Measurements from ENCODE around the gene ARPC5L. TPM values are rescaled to one million over a fixed set of nuclear protein-coding genes. Genes with fewer than 3 reads are reported as not detected.
"Not testable (repeated sequence)": the region's sequence is repeated elsewhere in the genome, so short reads cannot be mapped to it uniquely, and the experiment has no call there.

Gene ARPC5L
- total RNA-seq, 1 donor from 2014 or later: 22.5 TPM

DNA sequence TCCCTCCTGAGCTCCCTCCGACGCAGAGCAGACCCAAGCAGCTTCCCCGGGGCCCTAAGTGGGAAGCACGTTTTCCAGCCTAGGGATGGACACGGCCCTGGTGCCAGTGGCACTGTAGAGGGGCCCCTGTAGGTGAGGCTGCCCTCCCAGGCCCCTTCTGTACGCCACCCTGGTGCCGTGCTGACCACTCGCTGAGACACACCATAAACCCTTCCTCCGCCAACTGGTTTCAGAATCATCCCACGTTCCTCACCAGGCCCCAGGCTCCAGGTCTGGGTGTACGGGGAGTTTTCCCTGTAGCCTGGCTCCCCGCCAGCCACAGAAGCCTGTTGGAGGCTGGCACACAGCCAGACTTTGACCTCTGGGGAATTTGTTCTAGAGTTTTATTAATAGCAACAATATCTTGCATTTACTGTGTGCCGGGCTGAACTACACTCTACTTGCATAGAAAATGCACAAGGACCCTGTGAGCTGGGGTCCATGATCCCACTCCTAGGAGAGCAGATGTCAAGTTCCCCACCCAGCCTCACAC, 26.8 kb upstream of the ARPC5L start:
- no peaks in the 10 kb centered on the region for H3K27me3 Mint-ChIP-seq (ENCODE audit: unreplicated experiment)

DNA sequence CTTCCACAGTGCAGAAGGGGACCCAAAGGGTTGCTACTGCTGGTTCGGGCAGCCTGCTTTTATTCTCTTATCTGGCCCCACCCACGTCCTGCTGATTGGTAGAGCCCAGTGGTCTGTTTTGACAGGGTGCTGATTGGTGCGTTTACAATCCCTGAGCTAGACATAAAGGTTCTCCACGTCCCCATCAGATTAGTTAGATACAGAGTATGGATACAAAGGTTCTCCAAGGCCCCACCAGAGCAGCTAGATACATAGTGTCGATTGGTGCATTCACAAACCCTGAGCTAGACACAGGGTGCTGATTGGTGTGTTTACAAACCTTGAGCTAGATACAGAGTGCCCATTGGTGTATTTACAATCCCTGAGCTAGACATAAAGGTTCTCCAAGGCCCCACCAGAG, 23.8 kb upstream of the ARPC5L start:
- not testable (repeated sequence) for H3K9me3 Mint-ChIP-seq (ENCODE audit: unreplicated experiment); H3K27me3 Mint-ChIP-seq (ENCODE audit: unreplicated experiment); H3K36me3 Mint-ChIP-seq (ENCODE audit: unreplicated experiment); H3K4me3 Mint-ChIP-seq (ENCODE audit: unreplicated experiment); H3K27ac Mint-ChIP-seq (ENCODE audit: unreplicated experiment); DNase-seq (ENCODE audit: extremely low spot score, unreplicated experiment)
- H3K4me1 Mint-ChIP-seq (ENCODE audit: unreplicated experiment): peaks cover 28% of the 10 kb centered on the region

More for the DNA sequence above, 26.8 kb upstream of the ARPC5L start:
- no peak for TF ChIP-seq CTCF (IDR thresholded peaks at IDR 0.05)
- H3K4me1 Mint-ChIP-seq (ENCODE audit: unreplicated experiment): peaks cover 32% of the 10 kb centered on the region
- H3K27ac Mint-ChIP-seq (ENCODE audit: unreplicated experiment): peak overlapping the region; percentile 77
- H3K9me3 Mint-ChIP-seq (ENCODE audit: unreplicated experiment): no peaks in the 10 kb centered on the region
- peak; percentile 93 for DNase-seq (ENCODE audit: extremely low spot score, unreplicated experiment)
- H3K36me3 Mint-ChIP-seq (ENCODE audit: unreplicated experiment): no peaks in the 10 kb centered on the region
- no peak overlapping the region for H3K4me3 Mint-ChIP-seq (ENCODE audit: unreplicated experiment)

DNA sequence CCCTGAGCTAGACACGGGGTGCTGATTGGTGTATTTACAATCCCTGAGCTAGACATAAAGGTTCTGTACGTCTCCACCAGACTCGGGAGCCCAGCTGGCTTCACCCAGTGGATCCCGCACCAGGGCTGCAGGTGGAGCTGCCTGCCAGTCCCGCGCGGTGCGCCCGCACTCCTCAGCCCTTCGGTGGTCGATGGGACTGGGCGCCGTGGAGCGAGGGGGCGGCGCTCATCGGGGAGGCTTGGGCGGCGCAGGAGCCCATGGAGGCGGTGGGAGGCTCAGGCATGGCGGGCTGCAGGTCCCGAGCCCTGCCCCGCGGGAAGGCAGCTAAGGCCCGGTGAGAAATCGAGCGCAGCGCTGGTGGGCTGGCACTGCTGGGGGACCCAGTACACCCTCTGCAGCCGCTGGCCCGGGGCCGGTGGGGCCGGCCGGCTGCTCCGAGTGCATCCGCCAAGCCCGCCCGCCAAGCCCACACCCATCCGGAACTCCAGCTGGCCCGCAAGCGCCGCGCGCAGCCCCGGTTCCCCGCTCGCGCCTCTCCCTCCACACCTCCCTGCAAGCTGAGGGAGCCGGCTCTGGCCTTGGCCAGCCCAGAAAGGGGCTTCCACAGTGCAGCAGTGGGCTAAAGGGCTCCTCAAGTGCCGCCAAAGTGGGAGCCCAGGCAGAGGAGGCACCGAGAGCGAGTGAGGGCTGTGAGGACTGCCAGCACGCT, 23.2 kb upstream of the ARPC5L start:
- H3K9me3 Mint-ChIP-seq (ENCODE audit: unreplicated experiment); H3K4me3 Mint-ChIP-seq (ENCODE audit: unreplicated experiment); H3K27me3 Mint-ChIP-seq (ENCODE audit: unreplicated experiment); DNase-seq (ENCODE audit: extremely low spot score, unreplicated experiment); H3K36me3 Mint-ChIP-seq (ENCODE audit: unreplicated experiment); H3K27ac Mint-ChIP-seq (ENCODE audit: unreplicated experiment): not testable (repeated sequence)
- peaks cover 34% of the 10 kb centered on the region for H3K4me1 Mint-ChIP-seq (ENCODE audit: unreplicated experiment)

- no peak overlapping the region for H3K27ac Mint-ChIP-seq (ENCODE audit: unreplicated experiment)
Observed at GRCh38 chr9:124839612-124840299, 22.2 kb upstream of the ARPC5L start.

DNA sequence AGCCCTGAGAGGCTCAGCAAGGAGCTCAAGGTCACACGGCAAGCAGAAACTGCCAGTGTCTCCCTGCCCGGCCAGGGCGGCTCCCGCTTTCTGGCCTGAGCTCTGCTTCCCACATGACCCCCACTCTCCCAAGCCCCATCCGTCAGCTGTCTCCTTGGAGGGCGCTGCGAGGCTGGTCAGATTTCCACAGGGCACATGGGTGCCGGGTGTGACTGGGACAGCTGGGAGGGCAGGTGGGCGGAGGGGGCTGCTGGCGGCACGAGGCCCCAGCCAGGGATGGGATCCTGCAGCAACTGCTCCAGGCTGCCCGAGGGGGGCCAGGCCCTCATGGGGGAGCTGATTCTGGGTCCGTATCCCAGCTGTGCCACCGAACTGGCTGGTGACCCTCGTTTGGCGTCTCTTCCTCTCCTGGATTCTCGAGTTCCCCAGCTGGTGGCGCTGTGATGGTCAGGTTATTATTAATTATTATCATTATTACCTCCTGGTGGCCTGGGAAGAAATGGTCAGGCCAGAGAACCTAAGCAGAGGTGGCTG, 21.6 kb upstream of the ARPC5L start:
- Mint-ChIP-seq H3K36me3 (ENCODE audit: unreplicated experiment) (no peaks in the 10 kb centered on the region), H3K4me3 (ENCODE audit: unreplicated experiment) (no peak overlapping the region), H3K27me3 (ENCODE audit: unreplicated experiment) (no peaks in the 10 kb centered on the region), H3K27ac (ENCODE audit: unreplicated experiment) (no peak overlapping the region), H3K9me3 (ENCODE audit: unreplicated experiment) (no peaks in the 10 kb centered on the region), H3K4me1 (ENCODE audit: unreplicated experiment) (peaks cover 29% of the 10 kb centered on the region)
- TF ChIP-seq CTCF (IDR thresholded peaks at IDR 0.05): peak; percentile 43
- DNase-seq (ENCODE audit: extremely low spot score, unreplicated experiment): no peak

More at GRCh38 chr9:124839612-124840299, 22.2 kb upstream of the ARPC5L start:
- Mint-ChIP-seq H3K9me3 (ENCODE audit: unreplicated experiment) (no peaks in the 10 kb centered on the region), H3K36me3 (ENCODE audit: unreplicated experiment) (no peaks in the 10 kb centered on the region), H3K4me1 (ENCODE audit: unreplicated experiment) (peaks cover 34% of the 10 kb centered on the region), H3K27me3 (ENCODE audit: unreplicated experiment) (no peaks in the 10 kb centered on the region), H3K4me3 (ENCODE audit: unreplicated experiment) (no peak overlapping the region)
- no peak for DNase-seq (ENCODE audit: extremely low spot score, unreplicated experiment)
- peak; percentile 63 for TF ChIP-seq CTCF (IDR thresholded peaks at IDR 0.05)
